Epithelial cell of esophagus (primary cell): Measurements from ENCODE around the gene DCBLD2.

Source experiments
- DNase-seq: peaks from one replicate; pipeline ENCODE4 v3.0.0; 2010; ENCODE audit warnings: low read depth
- H3K4me3 ChIP-seq: 2 replicates; pipeline ENCODE4 v1.5.1; 2011; ENCODE audit warnings: mild to moderate bottlenecking, low read length, control low read depth
- TF ChIP-seq, protein P1 (sequence below): IDR thresholded peaks from 2 replicates; pipeline ENCODE4 v1.5.1; 2011; ENCODE audit warnings: low read depth, mild to moderate bottlenecking, low read length, control low read depth, inconsistent platforms; ENCODE audit not compliant: insufficient read depth; ENCODE audit errors: missing control alignments

The DCBLD2 gene

GRCh38 chr3:98770261-98771039 is 131.0 kb downstream of the DCBLD2 start:
- peak; percentile 76 for DNase-seq
- H3K4me3 ChIP-seq: no peak overlapping the region
- TF ChIP-seq, protein P1, sequence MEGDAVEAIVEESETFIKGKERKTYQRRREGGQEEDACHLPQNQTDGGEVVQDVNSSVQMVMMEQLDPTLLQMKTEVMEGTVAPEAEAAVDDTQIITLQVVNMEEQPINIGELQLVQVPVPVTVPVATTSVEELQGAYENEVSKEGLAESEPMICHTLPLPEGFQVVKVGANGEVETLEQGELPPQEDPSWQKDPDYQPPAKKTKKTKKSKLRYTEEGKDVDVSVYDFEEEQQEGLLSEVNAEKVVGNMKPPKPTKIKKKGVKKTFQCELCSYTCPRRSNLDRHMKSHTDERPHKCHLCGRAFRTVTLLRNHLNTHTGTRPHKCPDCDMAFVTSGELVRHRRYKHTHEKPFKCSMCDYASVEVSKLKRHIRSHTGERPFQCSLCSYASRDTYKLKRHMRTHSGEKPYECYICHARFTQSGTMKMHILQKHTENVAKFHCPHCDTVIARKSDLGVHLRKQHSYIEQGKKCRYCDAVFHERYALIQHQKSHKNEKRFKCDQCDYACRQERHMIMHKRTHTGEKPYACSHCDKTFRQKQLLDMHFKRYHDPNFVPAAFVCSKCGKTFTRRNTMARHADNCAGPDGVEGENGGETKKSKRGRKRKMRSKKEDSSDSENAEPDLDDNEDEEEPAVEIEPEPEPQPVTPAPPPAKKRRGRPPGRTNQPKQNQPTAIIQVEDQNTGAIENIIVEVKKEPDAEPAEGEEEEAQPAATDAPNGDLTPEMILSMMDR: no peak

GRCh38 chr3:98769448-98769847 is 132.0 kb downstream of the DCBLD2 start:
- no peak overlapping the region for H3K4me3 ChIP-seq
- no peak for DNase-seq
- TF ChIP-seq, protein P1: no peak

- DNase-seq: no peak
- H3K4me3 ChIP-seq: no peak overlapping the region
- TF ChIP-seq, protein P1: no peak
Observed at GRCh38 chr3:98768961-98769360, 132.5 kb downstream of the DCBLD2 start.

- TF ChIP-seq, protein P1: no peak
- no peak overlapping the region for H3K4me3 ChIP-seq
- peak; percentile 31 for DNase-seq
Observed at GRCh38 chr3:98766924-98767323, 134.6 kb downstream of the DCBLD2 start.

DNA sequence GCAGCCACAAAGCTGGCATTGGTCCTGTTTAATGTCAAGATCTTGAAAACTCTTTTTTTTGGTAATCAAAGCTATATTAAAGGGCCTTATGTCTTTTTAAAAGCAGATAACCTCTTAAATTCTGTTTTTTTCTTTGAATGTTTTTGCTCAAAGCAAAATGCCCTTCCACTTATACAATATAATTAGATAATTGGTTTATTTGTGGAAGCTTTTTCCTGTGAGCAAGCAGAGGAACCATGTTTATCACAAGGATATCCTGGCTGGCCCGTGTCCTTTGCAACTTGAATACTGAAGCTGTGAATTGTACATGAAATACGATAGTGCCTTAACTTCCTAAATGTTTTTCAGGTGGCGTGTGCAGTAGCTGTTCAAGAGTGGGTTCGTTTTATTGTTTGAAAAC is 135.8 kb downstream of the DCBLD2 start:
- DNase-seq: no peak

GRCh38 chr3:98764472-98764884 is 137.0 kb downstream of the DCBLD2 start:
- H3K4me3 ChIP-seq: no peak overlapping the region
- no peak for DNase-seq
- TF ChIP-seq, protein P1: no peak

More for the DNA sequence above, 135.8 kb downstream of the DCBLD2 start:
- H3K4me3 ChIP-seq: no peak overlapping the region
- TF ChIP-seq, protein P1: no peak
